HUES6 (cell line): ENCODE measurements around the gene KRT25.

Experiments
- H3K27ac ChIP-seq: 2 replicates; pipeline ENCODE4 v1.7.0; 2013; ENCODE audit warnings: low read depth, mild to moderate bottlenecking, low read length, inconsistent platforms
- H3K27me3 ChIP-seq: 2 replicates; pipeline ENCODE4 v1.6.1; 2013; ENCODE audit warnings: low read length; ENCODE audit not compliant: control insufficient read depth, insufficient read depth
- H3K36me3 ChIP-seq: 2 replicates; pipeline ENCODE4 v1.6.1; 2013; ENCODE audit warnings: low read length; ENCODE audit not compliant: control insufficient read depth, insufficient read depth
- H3K4me1 ChIP-seq: 2 replicates; pipeline ENCODE4 v1.6.1; 2013; ENCODE audit warnings: low read length; ENCODE audit not compliant: control insufficient read depth, insufficient read depth
- H3K4me3 ChIP-seq: 2 replicates; pipeline ENCODE4 v1.5.1; 2013; ENCODE audit warnings: low read depth, low read length
- H3K9ac ChIP-seq: one replicate; pipeline ENCODE4 v1.6.1; 2013; ENCODE audit warnings: mild to moderate bottlenecking, low read length
- H3K9me3 ChIP-seq: 2 replicates; pipeline ENCODE4 v1.6.1; 2013; ENCODE audit warnings: low read depth, low read length; ENCODE audit not compliant: control insufficient read depth, insufficient read depth

The KRT25 gene

DNA sequence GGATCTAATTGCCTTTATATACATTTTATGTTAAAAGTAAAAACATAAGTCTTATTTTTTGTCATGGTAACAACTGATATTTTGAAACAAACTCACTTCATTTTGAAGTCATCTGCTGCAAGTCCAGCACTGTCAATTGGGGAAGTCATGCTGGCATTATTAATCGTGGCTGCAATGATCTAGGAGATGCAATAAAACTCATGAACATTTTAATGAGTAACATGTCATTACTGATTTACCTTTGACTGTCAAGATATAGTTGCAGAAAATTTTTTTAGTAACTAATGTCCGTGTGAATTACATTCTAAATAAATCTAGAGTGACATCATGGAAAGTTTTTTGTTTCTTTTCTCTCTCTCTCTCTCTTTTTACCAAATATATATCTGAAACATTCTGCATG lies 34.2 kb downstream of the KRT25 start:
- Histone ChIP-seq H3K27me3 (no peaks in the 10 kb centered on the region), H3K9ac (no peak overlapping the region), H3K9me3 (no peaks in the 10 kb centered on the region), H3K36me3 (no peaks in the 10 kb centered on the region), H3K27ac (no peak overlapping the region), H3K4me3 (no peak overlapping the region), H3K4me1 (no peaks in the 10 kb centered on the region)

DNA sequence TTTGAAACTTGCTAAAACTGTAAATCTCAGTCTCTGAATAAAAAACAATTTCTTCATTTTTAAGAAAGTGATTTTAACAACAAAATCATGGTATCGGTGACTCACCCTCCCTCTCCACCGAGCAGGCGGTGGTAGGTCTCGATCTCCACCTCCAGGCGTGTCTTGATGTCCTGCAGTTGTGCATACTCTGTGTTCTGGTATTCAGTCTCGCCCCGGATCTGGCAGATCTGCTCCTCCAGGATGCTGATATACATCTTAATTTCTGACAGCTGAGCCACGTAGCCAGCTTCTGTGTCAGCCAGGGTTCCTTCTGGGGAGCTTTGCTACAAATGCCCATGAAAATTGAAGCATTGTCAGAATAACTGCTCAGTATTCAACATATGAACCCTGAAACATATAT lies 36.2 kb downstream of the KRT25 start:
- H3K27ac ChIP-seq, result no peak overlapping the region
- H3K9ac ChIP-seq, result no peak overlapping the region
- no peaks in the 10 kb centered on the region for H3K9me3 ChIP-seq
- no peak overlapping the region for H3K4me3 ChIP-seq
- no peaks in the 10 kb centered on the region for H3K27me3 ChIP-seq
- no peaks in the 10 kb centered on the region for H3K36me3 ChIP-seq
- no peaks in the 10 kb centered on the region for H3K4me1 ChIP-seq

DNA sequence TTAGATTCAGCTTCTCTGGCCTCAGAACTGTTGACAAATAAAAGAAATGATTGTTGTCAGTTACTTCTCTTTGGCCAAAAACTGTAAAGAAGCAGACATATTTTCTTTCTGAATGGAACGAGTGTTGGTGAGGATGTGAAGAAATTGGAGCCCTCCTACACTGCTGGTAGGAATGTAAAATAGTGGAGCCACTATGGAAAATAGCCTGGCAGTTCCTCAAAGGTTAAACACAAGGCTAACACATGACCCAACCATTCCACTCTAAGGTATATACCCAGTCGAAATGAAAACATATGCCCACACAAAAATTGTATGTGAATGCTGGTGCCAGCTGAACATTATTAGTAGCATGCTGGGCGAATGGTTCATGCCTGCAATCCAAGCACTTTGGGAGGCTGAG lies 37.4 kb downstream of the KRT25 start:
- Histone ChIP-seq H3K9ac (no peak overlapping the region), H3K27ac (no peak overlapping the region), H3K4me3 (no peak overlapping the region), H3K9me3 (no peaks in the 10 kb centered on the region), H3K27me3 (no peaks in the 10 kb centered on the region), H3K36me3 (no peaks in the 10 kb centered on the region), H3K4me1 (no peaks in the 10 kb centered on the region)

DNA sequence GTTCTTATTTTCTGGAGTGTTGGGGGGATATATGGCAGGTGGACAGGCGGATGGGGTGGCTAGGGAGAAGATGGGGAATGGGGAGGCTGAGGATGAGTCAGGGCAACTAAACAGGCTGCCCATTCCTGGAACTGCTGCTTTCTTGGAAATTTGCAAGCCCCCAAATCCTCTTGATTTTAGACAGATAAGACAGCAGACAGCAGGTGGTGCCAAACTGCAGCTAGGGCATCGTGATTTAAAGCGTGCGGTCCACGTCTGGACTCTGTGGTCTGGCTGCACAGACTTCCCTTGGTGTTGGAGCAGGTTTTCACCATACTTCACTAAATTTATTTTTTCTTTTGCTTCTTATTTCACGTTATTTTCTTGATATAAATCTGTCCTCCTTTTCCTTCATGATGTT lies 40.7 kb downstream of the KRT25 start:
- Histone ChIP-seq H3K27ac (no peak overlapping the region), H3K9me3 (no peaks in the 10 kb centered on the region), H3K27me3 (no peaks in the 10 kb centered on the region), H3K36me3 (no peaks in the 10 kb centered on the region), H3K4me3 (no peak overlapping the region), H3K4me1 (no peaks in the 10 kb centered on the region), H3K9ac (no peak overlapping the region)

DNA sequence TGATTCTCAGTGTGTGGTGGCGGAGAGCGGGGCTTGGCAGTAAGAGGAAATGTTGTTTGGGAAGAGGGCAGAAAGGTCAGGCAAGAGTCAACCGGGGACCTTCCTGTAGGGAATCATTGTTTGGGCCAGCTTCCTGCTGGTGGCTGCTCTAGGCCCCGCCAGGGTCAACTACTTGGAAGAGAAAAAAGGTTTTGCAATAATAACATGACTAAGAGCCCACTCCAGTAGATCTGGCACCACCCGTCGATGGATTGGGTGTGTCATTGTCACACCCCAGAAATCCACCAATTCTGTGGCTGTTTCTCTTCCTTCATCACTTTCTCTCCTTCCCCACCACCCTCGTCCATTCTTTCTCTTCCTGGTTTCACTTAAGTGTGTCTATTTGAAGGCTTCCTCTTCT lies 47.4 kb downstream of the KRT25 start:
- H3K9me3 ChIP-seq, result no peaks in the 10 kb centered on the region
- no peaks in the 10 kb centered on the region for H3K27me3 ChIP-seq
- H3K4me1 ChIP-seq, result no peaks in the 10 kb centered on the region
- no peak overlapping the region for H3K4me3 ChIP-seq
- H3K9ac ChIP-seq, result no peak overlapping the region
- no peak overlapping the region for H3K27ac ChIP-seq
- no peaks in the 10 kb centered on the region for H3K36me3 ChIP-seq

DNA sequence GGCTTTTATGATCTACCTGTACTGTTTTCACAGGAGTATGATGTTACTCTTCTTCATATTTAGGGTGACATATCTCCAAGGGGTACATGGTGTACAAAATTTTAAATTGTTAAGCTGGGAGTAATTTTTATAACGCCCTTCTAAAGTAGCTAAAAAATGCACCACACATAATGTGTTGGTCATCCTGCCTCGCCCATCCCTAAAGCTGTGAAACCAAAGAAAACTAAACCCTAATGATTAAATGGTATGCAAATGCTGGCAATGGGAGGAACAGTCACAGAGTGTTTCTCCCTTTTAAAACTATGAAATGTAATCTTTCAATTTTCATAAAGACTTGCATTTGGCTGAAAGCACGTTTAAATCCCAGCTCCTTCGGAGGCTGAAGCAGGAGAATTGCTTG lies 49.5 kb downstream of the KRT25 start:
- Histone ChIP-seq H3K9ac (no peak overlapping the region), H3K4me1 (no peaks in the 10 kb centered on the region), H3K27ac (no peak overlapping the region), H3K9me3 (no peaks in the 10 kb centered on the region), H3K27me3 (no peaks in the 10 kb centered on the region), H3K36me3 (no peaks in the 10 kb centered on the region), H3K4me3 (no peak overlapping the region)

DNA sequence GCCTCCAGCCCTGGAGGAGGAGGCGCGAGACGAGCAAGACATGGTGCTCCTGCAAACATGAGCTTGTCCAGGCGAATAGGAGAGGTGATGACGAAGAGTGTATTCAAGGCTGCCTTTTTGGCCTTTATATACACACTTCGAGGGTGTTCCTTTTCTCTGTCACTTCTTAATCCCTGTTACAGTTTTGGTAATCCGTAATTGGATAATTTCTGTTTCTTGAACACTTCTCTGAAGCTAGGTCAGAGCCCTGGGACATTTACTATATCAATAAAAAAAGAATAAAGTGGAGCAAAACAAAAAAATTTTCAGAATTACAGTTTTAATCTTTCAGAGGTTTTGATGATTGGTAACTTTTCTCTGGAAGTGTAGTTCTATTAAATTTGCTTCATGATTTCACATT lies 51.5 kb downstream of the KRT25 start, which contains the start of gene KRT24:
TSS of gene KRT24 (minus strand) at position 101 of the 400 bp plus-strand sequence. CDS start at position 42, 59 bp downstream.
- Histone ChIP-seq H3K9ac (no peak within 1 kb of the TSS), H3K4me1 (no peaks in the 10 kb centered on the region), H3K4me3 (no peak within 1 kb of the TSS), H3K27ac (no peak within 1 kb of the TSS), H3K9me3 (no peaks in the 10 kb centered on the region), H3K36me3 (no peaks in the 10 kb centered on the region), H3K27me3 (no peaks in the 10 kb centered on the region)

DNA sequence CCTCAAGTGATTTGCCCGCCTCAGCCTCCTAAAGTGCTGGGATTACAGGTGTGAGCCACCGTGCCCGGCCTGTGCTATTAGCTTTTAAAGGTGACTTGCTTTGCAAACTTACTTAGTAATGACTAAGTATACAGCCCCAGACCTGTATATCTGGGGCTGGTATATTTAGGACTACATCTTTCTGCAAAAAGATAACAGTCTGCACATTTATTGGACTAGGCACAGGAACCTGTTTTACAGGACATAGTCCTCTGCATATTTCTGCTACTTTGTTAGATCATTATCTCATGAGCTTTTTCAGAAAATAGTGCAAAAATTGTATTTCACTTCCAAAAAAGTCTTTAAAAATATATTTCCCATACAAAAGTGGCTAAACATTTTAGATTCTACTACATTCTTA lies 52.9 kb downstream of the KRT25 start:
- Histone ChIP-seq H3K9ac (no peak overlapping the region), H3K9me3 (no peaks in the 10 kb centered on the region), H3K4me1 (no peaks in the 10 kb centered on the region), H3K27ac (no peak overlapping the region), H3K36me3 (no peaks in the 10 kb centered on the region), H3K27me3 (no peaks in the 10 kb centered on the region), H3K4me3 (no peak overlapping the region)

DNA sequence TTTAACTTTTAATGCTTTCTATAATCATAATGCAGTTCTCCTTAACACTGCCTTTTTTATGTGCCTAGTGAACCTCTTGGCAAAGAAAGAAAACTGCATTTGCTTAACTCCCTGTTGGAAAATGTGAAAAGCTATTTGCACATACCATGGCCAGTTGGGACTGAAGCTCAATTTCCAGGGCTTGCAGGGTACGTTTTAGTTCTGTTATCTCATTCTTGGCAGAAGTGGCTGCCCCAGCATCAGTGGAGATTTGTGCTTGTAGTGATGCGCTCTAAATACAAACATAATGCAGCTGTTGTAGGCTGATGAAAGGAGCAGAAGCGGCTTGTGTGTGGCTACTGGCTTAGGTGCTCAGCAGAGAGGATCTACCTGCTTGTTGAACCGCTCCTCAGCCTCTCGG lies 55.3 kb downstream of the KRT25 start:
- Histone ChIP-seq H3K9ac (no peak overlapping the region), H3K4me1 (no peaks in the 10 kb centered on the region), H3K9me3 (no peaks in the 10 kb centered on the region), H3K27ac (no peak overlapping the region), H3K27me3 (no peaks in the 10 kb centered on the region), H3K4me3 (no peak overlapping the region), H3K36me3 (no peaks in the 10 kb centered on the region)

DNA sequence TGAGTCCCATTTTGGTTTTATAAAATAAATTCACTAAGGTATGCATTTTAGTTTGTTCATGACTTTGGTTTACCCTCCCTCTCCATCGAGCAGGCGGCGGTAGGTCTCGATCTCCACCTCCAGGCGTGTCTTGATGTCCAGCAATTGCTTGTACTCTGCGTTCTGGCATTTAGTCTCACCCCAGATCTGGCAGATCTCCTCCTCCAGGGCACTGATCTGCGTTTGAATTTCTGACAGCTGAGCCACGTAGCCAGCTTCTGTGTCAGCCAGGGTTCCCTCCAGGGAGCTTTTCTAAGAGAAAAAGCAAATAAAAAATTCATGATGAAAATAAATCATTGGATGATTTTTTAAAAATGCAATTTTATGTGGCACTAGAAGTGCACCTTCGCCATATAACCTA lies 55.8 kb downstream of the KRT25 start:
- no peaks in the 10 kb centered on the region for H3K4me1 ChIP-seq
- H3K4me3 ChIP-seq, result no peak overlapping the region
- H3K27ac ChIP-seq, result no peak overlapping the region
- no peaks in the 10 kb centered on the region for H3K36me3 ChIP-seq
- no peaks in the 10 kb centered on the region for H3K9me3 ChIP-seq
- H3K27me3 ChIP-seq, result no peaks in the 10 kb centered on the region
- H3K9ac ChIP-seq, result no peak overlapping the region
